Stimulated activated CD4-positive, alpha-beta T cell treated with anti-CD3 and anti-CD28 coated beads, Interleukin-12 subunit alpha, Interleukin-12 subunit beta, amount 100 ng/mL, for 24 hours (primary cell): ENCODE measurements around the gene H1-8.
"Not testable (repeated sequence)": the region's sequence is repeated elsewhere in the genome, so short reads cannot be mapped to it uniquely, and the experiment has no call there.

Experiments
- DNase-seq, 2 experiments: peaks; one replicate each; pipeline ENCODE4 v3.0.0-alpha.2; 2020; ENCODE audit warnings: low read depth in 2 of 2

H1-8 gene

GRCh38 chr3:129515108-129515820 lies 27.7 kb upstream of the H1-8 start:
- DNase-seq: not testable (repeated sequence)

- DNase-seq: not testable (repeated sequence)
Measured at GRCh38 chr3:129515821-129516432, 27.0 kb upstream of the H1-8 start.

GRCh38 chr3:129517516-129517915 lies 25.5 kb upstream of the H1-8 start:
- DNase-seq: no peak

GRCh38 chr3:129518038-129518561 lies 24.9 kb upstream of the H1-8 start:
- DNase-seq: no peak

- no peak for DNase-seq
Measured at GRCh38 chr3:129518581-129518980, 24.4 kb upstream of the H1-8 start.

GRCh38 chr3:129519449-129519848 lies 23.5 kb upstream of the H1-8 start:
- no peak for DNase-seq

- DNase-seq: no peak
Measured at GRCh38 chr3:129519896-129520715, 22.9 kb upstream of the H1-8 start.

GRCh38 chr3:129520960-129521359 lies 22.0 kb upstream of the H1-8 start:
- no peak for DNase-seq

- no peak for DNase-seq
Measured at GRCh38 chr3:129521611-129522010, 21.4 kb upstream of the H1-8 start.

- no peak for DNase-seq
Measured at GRCh38 chr3:129522953-129523352, 20.0 kb upstream of the H1-8 start.

GRCh38 chr3:129524081-129524480 lies 18.9 kb upstream of the H1-8 start:
- no peak for DNase-seq

- no peak for DNase-seq
Measured at GRCh38 chr3:129525341-129525968, 17.5 kb upstream of the H1-8 start.

GRCh38 chr3:129526121-129526900 lies 16.7 kb upstream of the H1-8 start:
- DNase-seq: no peak

- no peak for DNase-seq
Measured at GRCh38 chr3:129527262-129527661, 15.7 kb upstream of the H1-8 start.

GRCh38 chr3:129528589-129529100 lies 14.3 kb upstream of the H1-8 start, which contains the start of gene RHO:
TSS of gene RHO (plus strand) at chr3:129528639. CDS start at chr3:129528734, 95 bp downstream.
- DNase-seq: no peak

- DNase-seq: no peak
Measured at GRCh38 chr3:129529436-129530210, 13.4 kb upstream of the H1-8 start.

GRCh38 chr3:129530251-129530791 lies 12.7 kb upstream of the H1-8 start:
- no peak for DNase-seq

- DNase-seq: no peak
Measured at GRCh38 chr3:129530821-129531220, 12.2 kb upstream of the H1-8 start.

- no peak for DNase-seq
Measured at GRCh38 chr3:129531699-129532098, 11.3 kb upstream of the H1-8 start.

GRCh38 chr3:129532261-129532660 lies 10.7 kb upstream of the H1-8 start:
- DNase-seq: no peak
